Measurements from ENCODE around the gene APOF. TPM values are rescaled to one million over a fixed set of nuclear protein-coding genes. Genes with fewer than 3 reads are reported as not detected.
"Not testable (repeated sequence)": the region's sequence is repeated elsewhere in the genome, so short reads cannot be mapped to it uniquely, and the experiment has no call there.

Gene APOF
- not detected in 2 replicates for total RNA-seq (2014; rRNA removed; shearing (Covaris generic); ENCODE audit: low replicate concordance)

- H3K4me3 ChIP-seq: no peak within 1 kb of the TSS
- no peaks in the 10 kb centered on the region for H3K27me3 ChIP-seq
- H3K36me3 ChIP-seq: no peaks in the 10 kb centered on the region
- DNase-seq: no peak
- H3K9me3 ChIP-seq: no peaks in the 10 kb centered on the region
These were observed at the start of gene APOF for GRCh38 chr12:56362130-56363059. APOF (minus strand) TSS chr12:56362857; CDS start chr12:56362745, 112 bp downstream.

GRCh38 chr12:56411781-56412639, 49.4 kb upstream of the APOF start:
- Histone ChIP-seq H3K36me3 (peaks cover 4% of the 10 kb centered on the region; the same call in 1 of the 2 replicates), H3K27me3 (no peaks in the 10 kb centered on the region), H3K9me3 (no peaks in the 10 kb centered on the region), H3K4me3 (no peak overlapping the region)
- DNase-seq: no peak

- no peaks in the 10 kb centered on the region for H3K9me3 ChIP-seq
- no peak overlapping the region for H3K4me3 ChIP-seq
- no peak for DNase-seq
- no peaks in the 10 kb centered on the region for H3K27me3 ChIP-seq
- 0 out of 2 replicates have a peak, but pooled peaks cover 4% of the 10 kb centered on the region for H3K36me3 ChIP-seq
These were observed 48.1 kb upstream of the APOF start for GRCh38 chr12:56410768-56411167.

GRCh38 chr12:56408799-56409417, 46.3 kb upstream of the APOF start:
- Histone ChIP-seq H3K9me3 (no peaks in the 10 kb centered on the region), H3K36me3 (0 out of 2 replicates have a peak, but pooled peaks cover 3% of the 10 kb centered on the region), H3K4me3 (no peak overlapping the region), H3K27me3 (no peaks in the 10 kb centered on the region)
- no peak for DNase-seq

GRCh38 chr12:56404227-56404626, 41.6 kb upstream of the APOF start:
- H3K27me3 ChIP-seq: not testable (repeated sequence)

GRCh38 chr12:56401612-56402011, 39.0 kb upstream of the APOF start:
- not testable (repeated sequence) for H3K9me3 ChIP-seq, H3K4me3 ChIP-seq, H3K36me3 ChIP-seq, H3K27me3 ChIP-seq, DNase-seq

More at GRCh38 chr12:56404227-56404626, 41.6 kb upstream of the APOF start:
- H3K9me3 ChIP-seq, H3K4me3 ChIP-seq, DNase-seq, H3K36me3 ChIP-seq: not testable (repeated sequence)

GRCh38 chr12:56401125-56401524, 38.5 kb upstream of the APOF start:
- not testable (repeated sequence) for H3K27me3 ChIP-seq, H3K4me3 ChIP-seq, H3K9me3 ChIP-seq, H3K36me3 ChIP-seq, DNase-seq

GRCh38 chr12:56399466-56399865, 36.8 kb upstream of the APOF start:
- not testable (repeated sequence) for H3K36me3 ChIP-seq, H3K27me3 ChIP-seq, DNase-seq, H3K4me3 ChIP-seq, H3K9me3 ChIP-seq

GRCh38 chr12:56398324-56398723, 35.7 kb upstream of the APOF start:
- no peak overlapping the region for H3K4me3 ChIP-seq
- DNase-seq: no peak
- H3K27me3 ChIP-seq: no peaks in the 10 kb centered on the region
- H3K9me3 ChIP-seq: peaks cover 3% of the 10 kb centered on the region; the same call in 1 of the 2 replicates
- H3K36me3 ChIP-seq: no peaks in the 10 kb centered on the region

- Histone ChIP-seq H3K27me3 (no peaks in the 10 kb centered on the region), H3K9me3 (peaks cover 6% of the 10 kb centered on the region; the same call in 1 of the 2 replicates), H3K36me3 (no peaks in the 10 kb centered on the region), H3K4me3 (no peak overlapping the region)
- no peak for DNase-seq
These were observed 29.7 kb upstream of the APOF start for GRCh38 chr12:56392331-56392730.

- no peak for DNase-seq
These were observed 29.1 kb upstream of the APOF start for GRCh38 chr12:56391721-56392120.

GRCh38 chr12:56389412-56389811, 26.8 kb upstream of the APOF start:
- Histone ChIP-seq H3K9me3 (peaks cover 6% of the 10 kb centered on the region; the same call in 1 of the 2 replicates), H3K36me3 (no peaks in the 10 kb centered on the region), H3K27me3 (no peaks in the 10 kb centered on the region), H3K4me3 (no peak overlapping the region)
- DNase-seq: no peak

More at GRCh38 chr12:56391721-56392120, 29.1 kb upstream of the APOF start:
- Histone ChIP-seq H3K36me3 (no peaks in the 10 kb centered on the region), H3K27me3 (no peaks in the 10 kb centered on the region), H3K9me3 (peaks cover 6% of the 10 kb centered on the region; the same call in 1 of the 2 replicates), H3K4me3 (no peak overlapping the region)

GRCh38 chr12:56387152-56387736, 24.6 kb upstream of the APOF start:
- Histone ChIP-seq H3K27me3 (no peaks in the 10 kb centered on the region), H3K36me3 (no peaks in the 10 kb centered on the region), H3K9me3 (no peaks in the 10 kb centered on the region), H3K4me3 (no peak overlapping the region)
- no peak for DNase-seq

- H3K4me3 ChIP-seq: no peak overlapping the region
- no peaks in the 10 kb centered on the region for H3K36me3 ChIP-seq
- no peaks in the 10 kb centered on the region for H3K27me3 ChIP-seq
- no peak for DNase-seq
- no peaks in the 10 kb centered on the region for H3K9me3 ChIP-seq
These were observed 23.2 kb upstream of the APOF start for GRCh38 chr12:56385873-56386272.

- DNase-seq: no peak
- no peaks in the 10 kb centered on the region for H3K27me3 ChIP-seq
- no peaks in the 10 kb centered on the region for H3K9me3 ChIP-seq
- no peaks in the 10 kb centered on the region for H3K36me3 ChIP-seq
- H3K4me3 ChIP-seq: no peak overlapping the region
These were observed 20.0 kb upstream of the APOF start for GRCh38 chr12:56382611-56383010.

- Histone ChIP-seq H3K9me3 (0 out of 2 replicates have a peak, but pooled peaks cover 3% of the 10 kb centered on the region), H3K36me3 (no peaks in the 10 kb centered on the region), H3K27me3 (no peaks in the 10 kb centered on the region), H3K4me3 (no peak overlapping the region)
- no peak for DNase-seq
These were observed 15.3 kb upstream of the APOF start for GRCh38 chr12:56377989-56378316.

Measured in MG63 (cell line).